ENCODE results near the gene GPR183.

The GPR183 gene

DNA sequence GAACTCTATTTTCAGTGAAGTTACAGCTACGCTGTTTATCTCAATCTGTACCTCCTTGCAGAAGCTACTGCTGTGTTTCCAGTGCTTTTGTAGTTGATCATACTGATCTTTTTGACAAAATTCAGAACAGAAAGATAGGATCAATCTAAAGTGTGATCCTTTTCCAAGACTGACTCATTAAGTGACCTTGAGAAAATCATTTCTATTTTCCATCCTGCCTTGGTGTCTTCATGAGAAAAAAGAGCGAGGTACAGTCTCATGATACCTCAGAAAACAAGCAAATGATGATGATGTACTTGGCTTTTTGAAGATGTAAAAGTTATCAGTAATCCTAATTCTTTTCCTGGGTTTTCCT, 46.0 kb upstream of the GPR183 start:
- TF ChIP-seq, protein P1, sequence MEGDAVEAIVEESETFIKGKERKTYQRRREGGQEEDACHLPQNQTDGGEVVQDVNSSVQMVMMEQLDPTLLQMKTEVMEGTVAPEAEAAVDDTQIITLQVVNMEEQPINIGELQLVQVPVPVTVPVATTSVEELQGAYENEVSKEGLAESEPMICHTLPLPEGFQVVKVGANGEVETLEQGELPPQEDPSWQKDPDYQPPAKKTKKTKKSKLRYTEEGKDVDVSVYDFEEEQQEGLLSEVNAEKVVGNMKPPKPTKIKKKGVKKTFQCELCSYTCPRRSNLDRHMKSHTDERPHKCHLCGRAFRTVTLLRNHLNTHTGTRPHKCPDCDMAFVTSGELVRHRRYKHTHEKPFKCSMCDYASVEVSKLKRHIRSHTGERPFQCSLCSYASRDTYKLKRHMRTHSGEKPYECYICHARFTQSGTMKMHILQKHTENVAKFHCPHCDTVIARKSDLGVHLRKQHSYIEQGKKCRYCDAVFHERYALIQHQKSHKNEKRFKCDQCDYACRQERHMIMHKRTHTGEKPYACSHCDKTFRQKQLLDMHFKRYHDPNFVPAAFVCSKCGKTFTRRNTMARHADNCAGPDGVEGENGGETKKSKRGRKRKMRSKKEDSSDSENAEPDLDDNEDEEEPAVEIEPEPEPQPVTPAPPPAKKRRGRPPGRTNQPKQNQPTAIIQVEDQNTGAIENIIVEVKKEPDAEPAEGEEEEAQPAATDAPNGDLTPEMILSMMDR (IDR thresholded peaks at IDR 0.05; ENCODE audit: low read depth, low read length, missing control alignments): no peak
- H3K4me3 ChIP-seq (ENCODE audit: low read depth, low read length): no peak overlapping the region
- in situ Hi-C loops (cut with HindIII; ENCODE audit: low sequenced_read_pairs): loop anchor here (5.0 kb wide), 2 partner anchors 41 to 54 kb away; no protein-coding TSS in a partner anchor
- DNase-seq (ENCODE audit: low read depth): no peak

DNA sequence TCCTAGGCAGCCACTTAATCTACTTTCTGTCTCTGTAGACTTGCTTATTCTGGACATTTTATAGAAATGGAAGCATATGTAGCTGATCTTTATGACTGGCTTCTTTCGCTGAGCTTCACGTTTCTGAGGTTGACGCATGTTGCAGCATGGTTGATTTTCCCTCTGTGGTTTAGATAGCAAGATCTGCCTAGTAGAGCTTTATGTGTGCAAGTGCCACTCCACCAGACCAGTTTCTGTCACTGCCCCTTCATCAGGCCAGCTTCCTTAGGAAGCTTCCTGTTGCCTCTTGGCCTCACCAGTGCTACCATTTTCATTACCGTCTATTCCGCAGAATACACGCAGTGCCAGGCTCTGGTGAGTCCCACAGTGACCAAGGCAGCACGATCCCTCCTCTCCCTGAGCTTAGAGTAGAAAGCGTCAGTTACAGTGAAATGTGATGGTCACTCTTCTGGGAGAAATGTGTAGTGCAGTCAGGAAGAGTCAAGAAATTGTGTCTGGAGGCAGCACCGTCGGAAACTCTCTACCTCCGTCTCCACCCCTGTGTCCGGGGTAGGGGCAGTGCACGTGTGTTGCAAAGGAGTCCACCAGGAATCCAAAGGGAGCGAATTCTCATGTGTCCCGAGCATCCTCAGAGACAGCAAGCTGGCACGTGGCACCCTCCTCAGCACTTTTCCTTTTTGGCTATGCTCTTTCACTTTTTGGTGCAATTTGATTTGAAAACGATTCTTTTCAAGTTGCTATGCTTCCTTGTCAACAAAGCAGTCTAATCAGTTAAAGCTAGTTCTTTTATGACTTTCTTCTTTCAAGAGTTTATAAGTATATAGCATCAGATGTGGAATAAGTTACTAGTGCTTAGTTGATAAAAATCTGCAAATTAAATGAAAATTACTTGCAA, 45.4 kb upstream of the GPR183 start:
- TF ChIP-seq, protein P1 (IDR thresholded peaks at IDR 0.05; ENCODE audit: low read depth, low read length, missing control alignments): no peak
- H3K4me3 ChIP-seq (ENCODE audit: low read depth, low read length): no peak overlapping the region
- in situ Hi-C loops (cut with HindIII; ENCODE audit: low sequenced_read_pairs): loop anchor here (5.0 kb wide), 2 partner anchors 40 to 55 kb away; no protein-coding TSS in a partner anchor
- no peak for DNase-seq (ENCODE audit: low read depth)

DNA sequence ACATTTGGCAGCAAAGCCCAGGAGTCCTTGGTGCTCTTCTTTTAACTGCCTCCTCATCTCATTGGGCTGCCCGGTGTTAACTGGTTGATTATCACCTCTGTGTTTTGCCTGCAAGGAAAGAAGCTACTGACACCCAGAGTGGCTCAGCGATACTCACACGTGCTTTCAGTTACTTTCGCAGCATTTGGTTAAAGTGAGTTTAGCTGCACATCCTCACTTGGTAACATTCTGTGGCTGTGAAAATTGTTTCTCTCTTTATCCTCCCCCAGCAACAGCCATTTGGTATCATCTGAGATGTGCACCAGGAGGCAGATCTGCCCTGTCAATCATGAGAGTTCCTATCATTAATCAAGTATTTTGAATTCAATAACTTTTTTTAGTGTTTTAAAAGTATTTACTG, 44.6 kb upstream of the GPR183 start:
- no peak overlapping the region for H3K4me3 ChIP-seq (ENCODE audit: low read depth, low read length)
- in situ Hi-C loops (cut with HindIII; ENCODE audit: low sequenced_read_pairs): loop anchor here (5.0 kb wide), 2 partner anchors 39 to 56 kb away; no protein-coding TSS in a partner anchor
- DNase-seq (ENCODE audit: low read depth): no peak
- TF ChIP-seq, protein P1 (IDR thresholded peaks at IDR 0.05; ENCODE audit: low read depth, low read length, missing control alignments): no peak

DNA sequence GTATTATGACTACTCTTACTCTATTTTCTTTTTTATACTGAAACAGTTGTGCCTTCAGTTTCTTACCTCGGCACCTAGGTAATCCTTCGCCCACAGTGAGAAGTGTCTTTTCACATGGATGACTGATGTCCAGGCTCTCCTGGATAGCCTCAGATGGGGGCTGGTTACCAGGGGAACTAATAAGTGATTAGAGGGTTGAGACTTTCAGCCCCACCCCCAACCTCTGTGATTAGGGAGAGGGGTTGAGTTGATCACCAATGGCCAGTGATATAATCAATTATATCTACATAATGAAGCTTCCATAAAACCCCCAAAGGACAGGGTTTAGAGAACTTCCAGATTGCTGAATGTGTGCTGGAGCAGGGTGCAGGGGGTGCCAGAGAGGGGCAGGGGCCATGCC, 43.0 kb upstream of the GPR183 start:
- no peak for DNase-seq (ENCODE audit: low read depth)
- no peak overlapping the region for H3K4me3 ChIP-seq (ENCODE audit: low read depth, low read length)
- TF ChIP-seq, protein P1 (IDR thresholded peaks at IDR 0.05; ENCODE audit: low read depth, low read length, missing control alignments): no peak
- in situ Hi-C loops (cut with HindIII; ENCODE audit: low sequenced_read_pairs): loop anchor here (5.0 kb wide), 2 partner anchors 38 to 57 kb away; no protein-coding TSS in a partner anchor

DNA sequence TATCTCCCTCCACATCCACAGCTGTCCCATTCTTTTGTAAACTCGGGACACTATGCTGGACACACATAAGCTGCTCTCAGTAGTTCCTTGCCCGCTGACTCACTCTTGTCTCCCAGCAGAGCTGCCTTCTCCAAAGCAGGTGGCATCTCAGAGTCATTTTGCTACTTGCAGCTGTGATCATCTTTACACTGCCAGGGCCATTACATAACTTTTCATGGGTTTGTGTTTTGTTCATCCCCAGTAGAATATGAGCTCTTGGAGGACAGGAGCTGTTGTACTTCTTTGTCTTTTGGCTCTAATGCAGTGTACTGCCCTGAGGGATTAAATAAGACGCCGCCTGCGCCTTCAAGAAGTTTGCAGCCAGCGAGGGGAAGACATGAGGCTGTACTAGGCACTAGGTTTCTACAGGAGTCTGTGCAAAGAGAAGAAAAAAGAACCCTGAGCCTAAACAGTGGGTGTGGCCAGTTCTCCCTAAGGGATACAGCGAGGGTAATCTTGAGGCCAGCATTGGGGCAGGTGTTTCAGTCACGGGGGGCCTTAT, 40.8 kb upstream of the GPR183 start:
- TF ChIP-seq, protein P1 (IDR thresholded peaks at IDR 0.05; ENCODE audit: low read depth, low read length, missing control alignments): no peak
- DNase-seq (ENCODE audit: low read depth): no peak
- H3K4me3 ChIP-seq (ENCODE audit: low read depth, low read length): no peak overlapping the region
- in situ Hi-C loops (cut with HindIII; ENCODE audit: low sequenced_read_pairs): no loop called here

DNA sequence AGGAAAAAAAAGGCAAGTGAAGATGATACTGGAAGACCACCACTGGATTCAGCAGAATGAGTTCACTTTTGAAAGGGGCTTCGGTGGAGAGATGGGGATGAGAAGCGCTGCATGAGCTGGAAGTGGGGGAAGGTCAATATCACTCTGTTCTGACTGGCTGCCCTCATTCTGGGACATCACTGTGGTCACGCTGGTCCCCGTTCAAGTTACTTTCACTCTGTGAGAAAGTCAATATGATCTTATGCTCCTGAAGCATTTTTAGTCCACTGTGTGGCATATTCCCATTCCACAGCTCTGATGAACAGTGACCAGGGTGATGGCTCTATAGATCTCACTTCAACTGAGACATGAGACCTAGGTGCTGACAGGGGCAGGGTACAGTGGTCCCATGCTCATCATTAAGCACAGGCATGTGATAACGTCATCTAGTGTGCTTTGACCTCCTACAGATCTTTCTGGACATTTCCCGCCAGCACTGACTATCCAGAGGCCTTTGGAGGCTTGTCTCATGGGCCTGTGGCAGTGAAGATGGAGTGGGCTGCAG, 40.2 kb upstream of the GPR183 start:
- no peak for DNase-seq (ENCODE audit: low read depth)
- in situ Hi-C loops (cut with HindIII; ENCODE audit: low sequenced_read_pairs): no loop called here
- no peak overlapping the region for H3K4me3 ChIP-seq (ENCODE audit: low read depth, low read length)
- TF ChIP-seq, protein P1 (IDR thresholded peaks at IDR 0.05; ENCODE audit: low read depth, low read length, missing control alignments): no peak
